ENCODE data around the gene TMC7. TPM values are rescaled to one million over a fixed set of nuclear protein-coding genes. Genes with fewer than 3 reads are reported as not detected.

TMC7 gene
- total and polyA plus RNA-seq, 9 of the 15 experiments (the other 6 are each of a cell fraction or from before 2014, with no cell fraction given): 0.08 to 2.0 (median 1.5) TPM

DNA sequence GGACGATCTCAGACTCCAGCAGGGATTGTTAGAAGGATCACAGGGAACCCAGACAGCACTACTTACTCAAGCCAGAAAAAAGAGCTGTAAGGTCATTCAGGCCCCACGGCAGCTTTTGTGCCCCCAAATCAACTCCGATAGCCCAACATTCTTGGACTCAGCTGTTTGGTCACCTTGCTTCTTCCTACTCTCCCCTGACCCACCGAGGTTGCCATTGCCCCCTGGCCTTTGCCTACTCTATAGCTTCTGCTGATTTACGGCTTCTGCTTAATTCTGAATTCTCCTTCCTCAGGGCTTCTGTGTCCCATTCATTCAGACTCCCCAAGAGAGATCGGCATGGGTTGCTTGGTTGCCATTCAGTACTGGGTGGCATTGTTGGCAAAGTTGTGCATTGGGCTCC lies 121.4 kb downstream of the TMC7 start (continued):
- TF ChIP-seq COPS2 (conservative IDR thresholded peaks at IDR 0.05) (no peak), ELK3 (CRISPR knock-in tag; IDR thresholded peaks at IDR 0.05) (no peak), GABPB1 (CRISPR knock-in tag; IDR thresholded peaks at IDR 0.05) (no peak), ZBTB5 (IDR thresholded peaks at IDR 0.05) (no peak), ZNF143 (CRISPR knock-in tag; IDR thresholded peaks at IDR 0.05) (no peak)
- TF ChIP-seq, protein P1, sequence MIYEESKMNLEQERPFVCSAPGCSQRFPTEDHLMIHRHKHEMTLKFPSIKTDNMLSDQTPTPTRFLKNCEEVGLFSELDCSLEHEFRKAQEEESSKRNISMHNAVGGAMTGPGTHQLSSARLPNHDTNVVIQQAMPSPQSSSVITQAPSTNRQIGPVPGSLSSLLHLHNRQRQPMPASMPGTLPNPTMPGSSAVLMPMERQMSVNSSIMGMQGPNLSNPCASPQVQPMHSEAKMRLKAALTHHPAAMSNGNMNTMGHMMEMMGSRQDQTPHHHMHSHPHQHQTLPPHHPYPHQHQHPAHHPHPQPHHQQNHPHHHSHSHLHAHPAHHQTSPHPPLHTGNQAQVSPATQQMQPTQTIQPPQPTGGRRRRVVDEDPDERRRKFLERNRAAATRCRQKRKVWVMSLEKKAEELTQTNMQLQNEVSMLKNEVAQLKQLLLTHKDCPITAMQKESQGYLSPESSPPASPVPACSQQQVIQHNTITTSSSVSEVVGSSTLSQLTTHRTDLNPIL (CRISPR knock-in tag; IDR thresholded peaks at IDR 0.05): no peak

Measured in K562 (cell line).